Upper lobe of left lung (tissue), 6 donors: ENCODE data around the gene IRAK1BP1. TPM values are rescaled to one million over a fixed set of nuclear protein-coding genes. Genes with fewer than 3 reads are reported as not detected.
A peak's percentile ranks its signal among the peaks of the same experiment; 100 is the strongest.

Source experiments
- ATAC-seq, 2 donors: fragments of 200-7000 bp; cut with Tn5 transposase; one replicate each; pipeline ENCODE4 v1.9.1; 2022; ENCODE audit warnings: mild to moderate bottlenecking in 2 of 2, moderate library complexity in 2 of 2; ENCODE audit not compliant: low FRiP score in 2 of 2
- DNase-seq, 2 donors: peaks; one replicate each; pipeline ENCODE4 v3.0.0-alpha.2; 2019 to 2020
- H3K27ac ChIP-seq, 4 donors: fragments of 200-600 bp; sonication (generic); one replicate each; pipeline ENCODE4 v1.5.1; 2016 to 2019
- H3K27me3 ChIP-seq, 4 donors: fragments of 200-600 bp; sonication (generic); one replicate each; pipeline ENCODE4 v1.5.1; 2017 to 2019
- H3K36me3 ChIP-seq, 4 donors: fragments of 200-600 bp; sonication (generic); one replicate each; pipeline ENCODE4 v1.5.1; 2016 to 2019
- H3K4me1 ChIP-seq, 4 donors: fragments of 200-600 bp; sonication (generic); one replicate each; pipeline ENCODE4 v1.5.1; 2018 to 2019
- H3K4me3 ChIP-seq, 4 donors: fragments of 200-600 bp; sonication (generic); one replicate each; pipeline ENCODE4 v1.5.1; 2017 to 2019; ENCODE audit warnings: mild to moderate bottlenecking in 2 of 4, moderate library complexity in 1 of 4
- H3K9me3 ChIP-seq, 4 donors: fragments of 200-600 bp; sonication (generic); one replicate each; pipeline ENCODE4 v1.5.1; 2018 to 2019
- CTCF ChIP-seq, 6 experiments: fragments of 450-650 bp in 4 of 6; fragments of 200-600 bp in 2 of 6; sonication (generic) in 2 of 6; IDR thresholded peaks; one replicate each; pipeline ENCODE4 v1.5.1; 2016 to 2019; ENCODE audit warnings: antibody characterized with exemption in 6 of 6
- EP300 ChIP-seq, 4 donors: sonication (generic); formaldehyde crosslinking; IDR thresholded peaks; one replicate each; pipeline ENCODE4 v1.5.1; 2017; ENCODE audit warnings: antibody characterized with exemption in 4 of 4, control low read depth in 2 of 4
- POLR2A ChIP-seq, 4 donors: fragments of 450-650 bp; IDR thresholded peaks; one replicate each; pipeline ENCODE4 v1.5.1; 2016 to 2017; ENCODE audit warnings: antibody characterized with exemption in 4 of 4, mild to moderate bottlenecking in 2 of 4
- POLR2AphosphoS5 ChIP-seq, 2 donors: sonication (generic); formaldehyde crosslinking; IDR thresholded peaks; one replicate each; pipeline ENCODE4 v1.5.1; 2017; ENCODE audit warnings: antibody characterized with exemption in 2 of 2
- WGBS, 2 donors: methylation state at CpG; one replicate each; pipeline ENCODE4 v1.1.5; 2017 to 2018; 5-methylcytosine and 5-hydroxymethylcytosine counted together
- total RNA-seq, 6 donors: library from RNA; depleted of rRNA in 4 of 6; stranded (reverse); fragments of >200 nt in 4 of 6; gene quantifications; one replicate each; pipeline versions ENCODE4 v1.1.0 to v1.2.1, GENCODE V29; 2016 to 2021
- donor health status: DM: no; HTN: no; CAD: no; lungs with moderate emphysema.
- donor health status: DM: no; HTN: yes; CAD: no; lungs with severe emphysema.

The IRAK1BP1 gene
- total RNA-seq, 6 donors from 2014 or later = 2.2 to 9.6 (median 5.2) TPM

DNA sequence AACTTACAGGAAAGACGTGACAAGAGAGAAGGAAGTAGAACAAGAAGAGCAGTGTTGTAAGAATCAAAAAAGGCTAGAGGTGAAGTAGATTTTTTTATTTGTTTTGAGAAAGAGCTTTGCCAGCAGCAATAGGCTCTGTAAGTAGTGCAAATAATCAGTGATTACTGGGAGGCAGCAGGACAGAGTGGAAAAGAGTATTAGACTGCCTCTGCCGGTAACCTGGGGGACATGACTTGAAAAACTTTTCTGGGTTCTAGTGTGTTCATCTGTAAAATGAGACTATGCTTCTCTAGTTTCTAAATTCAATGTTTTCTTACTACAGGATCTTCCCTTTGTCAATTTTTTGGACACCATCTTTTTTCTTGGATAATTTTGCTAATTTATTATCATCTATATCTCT is 5.8 kb upstream of the IRAK1BP1 start:
- ATAC-seq = peak in 1 of 2 donors; percentile 61
- Histone ChIP-seq H3K4me3 (no peak overlapping the region), H3K4me1 (peaks cover 0 to 1% (median under 1%) of the 10 kb centered on the region in 4 donors), H3K9me3 (no peaks in the 10 kb centered on the region), H3K27me3 (no peaks in the 10 kb centered on the region), H3K36me3 (no peaks in the 10 kb centered on the region), H3K27ac (no peak overlapping the region)
- no peak for DNase-seq
- TF ChIP-seq POLR2A (IDR thresholded peaks at IDR 0.05) (no peak), EP300 (IDR thresholded peaks at IDR 0.05) (no peak), CTCF (IDR thresholded peaks at IDR 0.05) (peak in 1 of 6 experiments; percentile 27), POLR2AphosphoS5 (IDR thresholded peaks at IDR 0.05) (no peak)
- 43 to 51% methylated on average over 2 of the region's 2 CpGs for WGBS, 2 donors

GRCh38 chr6:78863576-78863975 is 3.8 kb upstream of the IRAK1BP1 start:
- DNase-seq (no peak), ATAC-seq (no peak)
- WGBS, 2 donors = 77 to 83% methylated on average over 2 of the region's 2 CpGs
- Histone ChIP-seq H3K9me3 (no peaks in the 10 kb centered on the region), H3K4me3 (no peak overlapping the region), H3K4me1 (peaks cover 0 to 3% (median 1%) of the 10 kb centered on the region in 4 donors), H3K36me3 (no peaks in the 10 kb centered on the region), H3K27me3 (no peaks in the 10 kb centered on the region), H3K27ac (no peak overlapping the region)
- TF ChIP-seq CTCF (IDR thresholded peaks at IDR 0.05) (no peak), POLR2A (IDR thresholded peaks at IDR 0.05) (no peak), EP300 (IDR thresholded peaks at IDR 0.05) (no peak), POLR2AphosphoS5 (IDR thresholded peaks at IDR 0.05) (no peak)

- DNase-seq (no peak), ATAC-seq (no peak)
- no peaks in the 10 kb centered on the region for H3K9me3 ChIP-seq
- H3K27me3 ChIP-seq = no peaks in the 10 kb centered on the region
- no peak for TF ChIP-seq CTCF (IDR thresholded peaks at IDR 0.05)
- no peak for TF ChIP-seq POLR2A (IDR thresholded peaks at IDR 0.05)
- TF ChIP-seq EP300 (IDR thresholded peaks at IDR 0.05) = no peak
- no peaks in the 10 kb centered on the region for H3K36me3 ChIP-seq
- no peak overlapping the region for H3K4me3 ChIP-seq
- 89 to 92% methylated on average over 5 of the region's 5 CpGs for WGBS, 2 donors
- H3K4me1 ChIP-seq = peaks cover 0 to 3% (median 1%) of the 10 kb centered on the region in 4 donors
- H3K27ac ChIP-seq = no peak overlapping the region
These were observed 2.4 kb upstream of the IRAK1BP1 start for GRCh38 chr6:78864957-78865356.

DNA sequence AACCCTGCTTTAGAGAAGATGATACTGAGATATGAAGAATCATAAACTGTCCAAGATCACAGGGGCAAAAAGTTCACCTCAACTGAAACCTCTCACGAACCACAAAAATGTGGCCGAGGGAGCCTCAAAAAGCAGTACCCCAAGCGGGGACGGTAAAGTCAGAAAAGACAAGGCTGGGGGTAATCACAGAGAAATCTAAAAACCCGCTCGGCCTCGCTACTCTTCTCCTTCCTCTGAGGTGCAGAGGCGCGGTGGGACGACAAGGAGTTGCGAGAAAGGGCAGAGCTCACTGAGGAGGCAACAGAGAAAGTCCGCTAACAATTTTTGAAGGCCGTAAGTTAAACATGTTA is 356 bp upstream of the IRAK1BP1 start:
- peak in 1 of 2 donors; percentile 24 for DNase-seq
- 0 to 3% methylated on average over 13 of the region's 13 CpGs for WGBS, 2 donors

More for the DNA sequence above, 356 bp upstream of the IRAK1BP1 start:
- H3K4me1 ChIP-seq = peaks cover 0 to 3% (median 1%) of the 10 kb centered on the region in 4 donors
- ATAC-seq = peak; percentile 35 to 62
- H3K9me3 ChIP-seq = no peaks in the 10 kb centered on the region
- H3K27ac ChIP-seq = peak overlapping the region; percentile 36 to 72 (median 52)
- TF ChIP-seq EP300 (IDR thresholded peaks at IDR 0.05) (no peak), POLR2AphosphoS5 (IDR thresholded peaks at IDR 0.05) (no peak), CTCF (IDR thresholded peaks at IDR 0.05) (no peak), POLR2A (IDR thresholded peaks at IDR 0.05) (no peak)
- peak overlapping the region; percentile 65 to 94 (median 67) for H3K4me3 ChIP-seq
- no peaks in the 10 kb centered on the region for H3K27me3 ChIP-seq
- no peaks in the 10 kb centered on the region for H3K36me3 ChIP-seq
